ENCODE results near the gene HBQ1. TPM values are rescaled to one million over a fixed set of nuclear protein-coding genes. Genes with fewer than 3 reads are reported as not detected.
"Not testable (repeated sequence)": the region's sequence is repeated elsewhere in the genome, so short reads cannot be mapped to it uniquely, and the experiment has no call there.

The HBQ1 gene
- total RNA-seq, 1 experiment from 2014 or later: not detected

DNA sequence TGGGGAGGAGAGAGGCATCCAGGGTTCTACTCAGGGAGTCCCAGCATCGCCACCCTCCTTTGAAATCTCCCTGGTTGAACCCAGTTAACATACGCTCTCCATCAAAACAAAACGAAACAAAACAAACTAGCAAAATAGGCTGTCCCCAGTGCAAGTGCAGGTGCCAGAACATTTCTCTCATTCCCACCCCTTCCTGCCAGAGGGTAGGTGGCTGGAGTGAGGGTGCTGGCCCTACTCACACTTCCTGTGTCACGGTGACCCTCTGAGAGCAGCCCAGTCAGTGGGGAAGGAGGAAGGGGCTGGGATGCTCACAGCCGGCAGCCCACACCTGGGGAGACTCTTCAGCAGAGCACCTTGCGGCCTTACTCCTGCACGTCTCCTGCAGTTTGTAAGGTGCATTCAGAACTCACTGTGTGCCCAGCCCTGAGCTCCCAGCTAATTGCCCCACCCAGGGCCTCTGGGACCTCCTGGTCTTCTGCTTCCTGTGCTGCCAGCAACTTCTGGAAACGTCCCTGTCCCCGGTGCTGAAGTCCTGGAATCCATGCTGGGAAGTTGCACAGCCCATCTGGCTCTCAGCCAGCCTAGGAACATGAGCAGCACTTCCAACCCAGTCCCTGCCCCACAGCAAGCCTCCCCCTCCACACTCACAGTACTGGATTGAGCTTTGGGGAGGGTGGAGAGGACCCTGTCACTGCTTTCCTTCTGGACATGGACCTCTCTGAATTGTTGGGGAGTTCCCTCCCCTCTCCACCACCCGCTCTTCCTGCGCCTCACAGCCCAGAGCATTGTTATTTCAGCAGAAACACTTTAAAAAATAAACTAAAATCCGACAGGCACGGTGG, 6.1 kb upstream of the HBQ1 start:
- H3F3A ChIP-seq (ENCODE audit: low read length, unreplicated experiment); H3K9ac ChIP-seq (ENCODE audit: low read length); CTCF ChIA-PET; H4K20me1 ChIP-seq (ENCODE audit: low read length); POLR2A ChIA-PET (ENCODE audit: unreplicated experiment); H3K4me2 ChIP-seq (ENCODE audit: low read length); H2AFZ ChIP-seq (ENCODE audit: low read length); DNase-seq; ATAC-seq; H3K9me2 ChIP-seq (replicated peaks; ENCODE audit: low read length); intact Hi-C loops (cut with micrococcal nuclease); H3K9me3 ChIP-seq (ENCODE audit: low read length); H3K36me3 ChIP-seq (ENCODE audit: low read depth, low read length); H3K4me1 ChIP-seq (ENCODE audit: insufficient read depth, low read length); H3K27ac ChIP-seq (ENCODE audit: low read length); BruUV-seq (replicated peaks); H3K4me3 ChIP-seq (ENCODE audit: low read length); H3K79me2 ChIP-seq (ENCODE audit: low read length): not testable (repeated sequence)
- peaks cover 17% of the 10 kb centered on the region for H3K27me3 ChIP-seq (ENCODE audit: low read length)

DNA sequence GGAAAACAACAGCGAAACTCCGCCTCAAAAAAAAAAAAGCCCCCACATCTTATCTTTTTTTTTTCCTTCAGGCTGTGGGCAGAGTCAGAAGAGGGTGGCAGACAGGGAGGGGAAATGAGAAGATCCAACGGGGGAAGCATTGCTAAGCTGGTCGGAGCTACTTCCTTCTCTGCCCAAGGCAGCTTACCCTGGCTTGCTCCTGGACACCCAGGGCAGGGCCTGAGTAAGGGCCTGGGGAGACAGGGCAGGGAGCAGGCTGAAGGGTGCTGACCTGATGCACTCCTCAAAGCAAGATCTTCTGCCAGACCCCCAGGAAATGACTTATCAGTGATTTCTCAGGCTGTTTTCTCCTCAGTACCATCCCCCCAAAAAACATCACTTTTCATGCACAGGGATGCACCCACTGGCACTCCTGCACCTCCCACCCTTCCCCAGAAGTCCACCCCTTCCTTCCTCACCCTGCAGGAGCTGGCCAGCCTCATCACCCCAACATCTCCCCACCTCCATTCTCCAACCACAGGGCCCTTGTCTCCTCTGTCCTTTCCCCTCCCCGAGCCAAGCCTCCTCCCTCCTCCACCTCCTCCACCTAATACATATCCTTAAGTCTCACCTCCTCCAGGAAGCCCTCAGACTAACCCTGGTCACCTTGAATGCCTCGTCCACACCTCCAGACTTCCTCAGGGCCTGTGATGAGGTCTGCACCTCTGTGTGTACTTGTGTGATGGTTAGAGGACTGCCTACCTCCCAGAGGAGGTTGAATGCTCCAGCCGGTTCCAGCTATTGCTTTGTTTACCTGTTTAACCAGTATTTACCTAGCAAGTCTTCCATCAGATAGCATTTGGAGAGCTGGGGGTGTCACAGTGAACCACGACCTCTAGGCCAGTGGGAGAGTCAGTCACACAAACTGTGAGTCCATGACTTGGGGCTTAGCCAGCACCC, 5.0 kb upstream of the HBQ1 start:
- CTCF ChIA-PET: no interaction called here
- H4K20me1 ChIP-seq (ENCODE audit: low read length): no peaks in the 10 kb centered on the region
- intact Hi-C loops (cut with micrococcal nuclease): no loop called here
- peaks cover 17% of the 10 kb centered on the region for H3K27me3 ChIP-seq (ENCODE audit: low read length)
- H3K9me3 ChIP-seq (ENCODE audit: low read length): no peaks in the 10 kb centered on the region
- POLR2A ChIA-PET (ENCODE audit: unreplicated experiment): no interaction called here
- H3K36me3 ChIP-seq (ENCODE audit: low read depth, low read length): no peaks in the 10 kb centered on the region
- H2AFZ ChIP-seq (ENCODE audit: low read length): no peak overlapping the region
- no peaks in the 10 kb centered on the region for H3F3A ChIP-seq (ENCODE audit: low read length, unreplicated experiment)
- H3K4me2 ChIP-seq (ENCODE audit: low read length): no peak overlapping the region
- H3K27ac ChIP-seq (ENCODE audit: low read length): no peak overlapping the region
- no peak overlapping the region for H3K4me3 ChIP-seq (ENCODE audit: low read length)
- H3K79me2 ChIP-seq (ENCODE audit: low read length): no peaks in the 10 kb centered on the region
- TF ChIP-seq EZH2 (IDR thresholded peaks at IDR 0.05; ENCODE audit: low read length, unreplicated experiment): no peak
- TF ChIP-seq EZH2phosphoT487 (IDR thresholded peaks at IDR 0.05; ENCODE audit: borderline replicate concordance, low read length): no peak
- TF ChIP-seq, protein P1, sequence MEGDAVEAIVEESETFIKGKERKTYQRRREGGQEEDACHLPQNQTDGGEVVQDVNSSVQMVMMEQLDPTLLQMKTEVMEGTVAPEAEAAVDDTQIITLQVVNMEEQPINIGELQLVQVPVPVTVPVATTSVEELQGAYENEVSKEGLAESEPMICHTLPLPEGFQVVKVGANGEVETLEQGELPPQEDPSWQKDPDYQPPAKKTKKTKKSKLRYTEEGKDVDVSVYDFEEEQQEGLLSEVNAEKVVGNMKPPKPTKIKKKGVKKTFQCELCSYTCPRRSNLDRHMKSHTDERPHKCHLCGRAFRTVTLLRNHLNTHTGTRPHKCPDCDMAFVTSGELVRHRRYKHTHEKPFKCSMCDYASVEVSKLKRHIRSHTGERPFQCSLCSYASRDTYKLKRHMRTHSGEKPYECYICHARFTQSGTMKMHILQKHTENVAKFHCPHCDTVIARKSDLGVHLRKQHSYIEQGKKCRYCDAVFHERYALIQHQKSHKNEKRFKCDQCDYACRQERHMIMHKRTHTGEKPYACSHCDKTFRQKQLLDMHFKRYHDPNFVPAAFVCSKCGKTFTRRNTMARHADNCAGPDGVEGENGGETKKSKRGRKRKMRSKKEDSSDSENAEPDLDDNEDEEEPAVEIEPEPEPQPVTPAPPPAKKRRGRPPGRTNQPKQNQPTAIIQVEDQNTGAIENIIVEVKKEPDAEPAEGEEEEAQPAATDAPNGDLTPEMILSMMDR (conservative IDR thresholded peaks at IDR 0.05; ENCODE audit: low read depth, low read length): no peak
- no peak overlapping the region for H3K9ac ChIP-seq (ENCODE audit: low read length)
- ATAC-seq (no peak), DNase-seq (no peak)
- no peaks in the 10 kb centered on the region for H3K4me1 ChIP-seq (ENCODE audit: insufficient read depth, low read length)
- no peaks in the 10 kb centered on the region for H3K9me2 ChIP-seq (replicated peaks; ENCODE audit: low read length)
- BruUV-seq (replicated peaks): no TSS peak

DNA sequence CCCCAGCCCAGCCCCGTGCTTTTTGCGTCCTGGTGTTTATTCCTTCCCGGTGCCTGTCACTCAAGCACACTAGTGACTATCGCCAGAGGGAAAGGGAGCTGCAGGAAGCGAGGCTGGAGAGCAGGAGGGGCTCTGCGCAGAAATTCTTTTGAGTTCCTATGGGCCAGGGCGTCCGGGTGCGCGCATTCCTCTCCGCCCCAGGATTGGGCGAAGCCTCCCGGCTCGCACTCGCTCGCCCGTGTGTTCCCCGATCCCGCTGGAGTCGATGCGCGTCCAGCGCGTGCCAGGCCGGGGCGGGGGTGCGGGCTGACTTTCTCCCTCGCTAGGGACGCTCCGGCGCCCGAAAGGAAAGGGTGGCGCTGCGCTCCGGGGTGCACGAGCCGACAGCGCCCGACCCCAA, 4.3 kb upstream of the HBQ1 start:
- H3K4me1 ChIP-seq (ENCODE audit: insufficient read depth, low read length); H3K27ac ChIP-seq (ENCODE audit: low read length); CTCF ChIA-PET; H2AFZ ChIP-seq (ENCODE audit: low read length); H4K20me1 ChIP-seq (ENCODE audit: low read length); DNase-seq; H3K79me2 ChIP-seq (ENCODE audit: low read length); intact Hi-C loops (cut with micrococcal nuclease); H3K9me2 ChIP-seq (replicated peaks; ENCODE audit: low read length); H3K9ac ChIP-seq (ENCODE audit: low read length); H3F3A ChIP-seq (ENCODE audit: low read length, unreplicated experiment); H3K36me3 ChIP-seq (ENCODE audit: low read depth, low read length); BruUV-seq (replicated peaks); H3K9me3 ChIP-seq (ENCODE audit: low read length); H3K4me2 ChIP-seq (ENCODE audit: low read length); H3K4me3 ChIP-seq (ENCODE audit: low read length); POLR2A ChIA-PET (ENCODE audit: unreplicated experiment); ATAC-seq: not testable (repeated sequence)
- peaks cover 17% of the 10 kb centered on the region for H3K27me3 ChIP-seq (ENCODE audit: low read length)

DNA sequence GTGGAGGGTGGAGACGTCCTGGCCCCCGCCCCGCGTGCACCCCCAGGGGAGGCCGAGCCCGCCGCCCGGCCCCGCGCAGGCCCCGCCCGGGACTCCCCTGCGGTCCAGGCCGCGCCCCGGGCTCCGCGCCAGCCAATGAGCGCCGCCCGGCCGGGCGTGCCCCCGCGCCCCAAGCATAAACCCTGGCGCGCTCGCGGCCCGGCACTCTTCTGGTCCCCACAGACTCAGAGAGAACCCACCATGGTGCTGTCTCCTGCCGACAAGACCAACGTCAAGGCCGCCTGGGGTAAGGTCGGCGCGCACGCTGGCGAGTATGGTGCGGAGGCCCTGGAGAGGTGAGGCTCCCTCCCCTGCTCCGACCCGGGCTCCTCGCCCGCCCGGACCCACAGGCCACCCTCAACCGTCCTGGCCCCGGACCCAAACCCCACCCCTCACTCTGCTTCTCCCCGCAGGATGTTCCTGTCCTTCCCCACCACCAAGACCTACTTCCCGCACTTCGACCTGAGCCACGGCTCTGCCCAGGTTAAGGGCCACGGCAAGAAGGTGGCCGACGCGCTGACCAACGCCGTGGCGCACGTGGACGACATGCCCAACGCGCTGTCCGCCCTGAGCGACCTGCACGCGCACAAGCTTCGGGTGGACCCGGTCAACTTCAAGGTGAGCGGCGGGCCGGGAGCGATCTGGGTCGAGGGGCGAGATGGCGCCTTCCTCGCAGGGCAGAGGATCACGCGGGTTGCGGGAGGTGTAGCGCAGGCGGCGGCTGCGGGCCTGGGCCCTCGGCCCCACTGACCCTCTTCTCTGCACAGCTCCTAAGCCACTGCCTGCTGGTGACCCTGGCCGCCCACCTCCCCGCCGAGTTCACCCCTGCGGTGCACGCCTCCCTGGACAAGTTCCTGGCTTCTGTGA, 3.5 kb upstream of the HBQ1 start, which contains the start of gene HBA1:
TSS of gene HBA1 (plus strand) at position 204 of the 906 bp plus-strand sequence. CDS start at position 241, 37 bp downstream.
- BruUV-seq (replicated peaks); H3K79me2 ChIP-seq (ENCODE audit: low read length); intact Hi-C loops (cut with micrococcal nuclease); ATAC-seq; H3K27ac ChIP-seq (ENCODE audit: low read length); H3K36me3 ChIP-seq (ENCODE audit: low read depth, low read length); H3K9me3 ChIP-seq (ENCODE audit: low read length); H3K4me2 ChIP-seq (ENCODE audit: low read length); POLR2A ChIA-PET (ENCODE audit: unreplicated experiment); DNase-seq; H2AFZ ChIP-seq (ENCODE audit: low read length); H3K4me3 ChIP-seq (ENCODE audit: low read length); H3K4me1 ChIP-seq (ENCODE audit: insufficient read depth, low read length); H3K9me2 ChIP-seq (replicated peaks; ENCODE audit: low read length); H3F3A ChIP-seq (ENCODE audit: low read length, unreplicated experiment); H3K9ac ChIP-seq (ENCODE audit: low read length); H4K20me1 ChIP-seq (ENCODE audit: low read length); CTCF ChIA-PET: not testable (repeated sequence)
- peaks cover 17% of the 10 kb centered on the region for H3K27me3 ChIP-seq (ENCODE audit: low read length)
